IPS DF 19.7 (cell line): Measurements from ENCODE around the gene GAB2.
"Not testable (repeated sequence)": the region's sequence is repeated elsewhere in the genome, so short reads cannot be mapped to it uniquely, and the experiment has no call there.

Experiments used
- DNase-seq: peaks from one replicate; pipeline ENCODE4 v3.0.0-alpha.2; 2013; ENCODE audit warnings: low read depth, low spot score

The GAB2 gene

DNA sequence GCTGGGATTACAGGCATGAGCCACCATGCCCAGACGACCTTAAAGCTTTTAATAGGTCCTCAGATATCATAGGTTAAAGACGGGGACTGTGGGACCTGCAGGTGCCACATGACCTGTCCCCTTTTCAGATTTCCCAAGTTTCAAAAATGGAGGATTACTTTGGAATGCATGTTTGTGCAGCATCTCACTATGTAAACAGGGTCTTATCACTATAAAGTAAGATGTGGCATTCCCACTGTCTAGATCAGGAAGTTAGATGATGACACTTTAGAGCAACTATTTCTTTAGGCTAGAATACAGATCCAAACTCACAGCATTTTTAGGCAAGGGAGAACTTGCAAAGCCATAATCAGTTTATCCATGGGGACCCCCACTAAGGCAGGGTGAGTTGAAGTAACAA, 136.1 kb downstream of the GAB2 start:
- no peak for DNase-seq

DNA sequence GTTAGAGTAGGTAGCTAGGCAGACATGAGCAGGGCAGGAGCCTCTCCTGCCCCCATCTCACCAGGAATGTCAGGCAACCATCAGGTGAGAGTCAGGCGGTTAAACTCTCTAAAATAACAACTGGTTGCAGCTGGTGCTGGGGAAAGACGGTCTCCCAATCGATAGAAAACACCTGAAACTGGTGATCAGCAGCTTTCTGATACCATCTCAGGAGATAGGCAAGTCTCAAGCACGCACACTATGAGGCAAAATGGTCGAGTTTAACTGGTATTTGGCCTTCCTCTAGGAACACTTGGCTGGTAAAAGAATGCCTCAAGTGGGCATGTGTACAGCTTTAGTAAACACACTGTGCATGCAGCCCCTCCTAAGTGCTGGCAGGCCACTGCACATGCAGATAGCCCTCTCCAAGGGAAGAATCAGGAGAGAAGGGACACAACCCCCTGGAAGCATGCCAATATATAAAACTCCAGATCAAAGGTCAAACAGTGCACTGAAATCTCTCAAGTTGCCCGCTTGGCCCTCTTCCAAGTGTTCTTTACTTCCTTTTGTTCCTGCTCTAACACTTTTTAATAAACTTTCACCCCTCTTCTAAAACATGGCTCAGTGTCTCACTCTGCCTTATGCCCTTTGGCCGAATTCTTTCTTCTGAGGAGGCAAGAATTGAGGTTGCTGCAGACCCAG, 140.2 kb downstream of the GAB2 start:
- no peak for DNase-seq

DNA sequence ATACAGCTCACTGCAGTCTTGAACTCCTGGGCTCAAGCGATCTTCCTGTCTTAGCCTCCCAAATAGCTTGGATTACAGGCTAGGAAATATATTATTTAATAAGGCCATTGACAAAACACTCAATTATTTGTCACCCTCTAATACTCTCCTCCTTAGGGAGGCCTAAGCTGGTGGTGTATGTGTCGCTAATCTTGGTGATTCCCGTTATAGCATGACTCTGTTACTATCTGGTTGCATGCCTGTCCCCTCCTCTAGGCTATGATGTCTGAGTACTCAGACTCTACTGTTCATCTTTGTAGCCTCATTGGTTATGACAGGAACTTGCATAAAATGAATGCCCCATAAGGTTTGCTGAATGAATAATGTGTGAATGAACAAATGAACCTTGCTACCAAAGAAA, 141.3 kb downstream of the GAB2 start:
- DNase-seq, result no peak

DNA sequence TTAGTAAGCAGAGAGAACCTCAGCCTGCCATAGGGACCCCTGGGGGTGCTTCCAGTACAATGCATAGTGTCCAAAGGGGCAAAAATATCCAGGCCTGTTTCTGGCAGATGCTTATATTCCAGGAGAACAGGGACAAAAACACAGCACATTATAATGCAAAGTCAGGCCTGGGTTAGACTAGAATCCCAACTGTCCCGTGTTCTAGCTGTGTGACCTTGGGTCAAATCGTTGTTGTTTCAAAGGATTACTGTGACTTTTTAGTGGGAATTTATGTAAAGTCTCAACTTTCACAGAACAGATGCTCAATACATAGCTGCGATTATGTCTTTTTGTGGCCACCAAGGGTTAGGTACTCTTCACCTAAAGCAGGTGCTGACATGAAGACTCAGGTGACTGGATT, 142.9 kb downstream of the GAB2 start:
- no peak for DNase-seq

DNA sequence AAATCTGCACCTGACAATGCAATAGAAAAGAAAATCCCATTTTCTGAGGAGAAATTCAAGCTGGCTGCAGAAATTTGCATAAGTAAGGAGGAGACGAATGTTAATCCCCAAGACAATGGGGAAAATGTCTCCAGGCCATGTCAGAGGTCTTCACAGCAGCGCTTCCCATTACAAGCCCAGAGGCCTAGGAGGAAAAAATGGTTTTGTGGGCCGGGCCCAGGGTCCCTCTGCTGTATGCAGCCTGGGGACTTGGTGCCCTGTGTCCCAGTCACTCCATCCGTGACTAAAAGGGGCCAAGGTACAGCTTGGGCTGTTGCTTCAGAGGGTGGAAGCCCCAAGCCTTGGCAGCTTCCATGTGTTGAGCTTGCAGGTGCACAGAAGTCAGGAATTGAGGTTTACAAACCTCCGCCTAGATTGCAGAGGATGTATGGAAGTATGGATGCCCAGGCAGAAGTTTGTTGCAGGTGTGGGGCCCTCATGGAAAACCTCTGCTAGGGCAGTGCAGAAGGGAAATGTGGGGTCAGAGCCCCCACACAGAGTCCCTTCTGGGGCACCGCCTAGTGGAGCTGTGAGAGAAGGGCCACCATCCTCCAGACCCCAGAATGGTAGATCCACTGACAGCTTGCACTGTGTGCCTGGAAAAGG, 144.9 kb downstream of the GAB2 start:
- DNase-seq, result not testable (repeated sequence)

DNA sequence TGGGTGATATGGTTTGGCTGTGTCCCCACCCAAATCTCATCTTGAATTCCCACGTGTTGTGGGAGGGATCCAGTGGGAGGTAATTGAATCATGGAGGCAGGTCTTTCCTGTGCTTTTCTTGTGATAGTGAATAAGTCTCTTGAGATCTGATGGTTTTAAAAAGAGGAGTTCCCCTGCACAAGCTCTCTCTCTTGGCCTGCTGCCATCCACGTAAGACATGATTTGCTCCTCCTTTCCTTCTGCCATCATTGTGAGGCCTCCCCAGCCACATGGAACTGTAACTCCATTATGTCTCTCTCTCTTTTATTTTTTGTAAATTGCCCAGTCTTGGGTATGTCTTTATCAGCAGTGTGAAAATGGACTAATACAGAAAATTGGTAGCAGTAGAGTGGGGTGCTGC, 145.8 kb downstream of the GAB2 start:
- not testable (repeated sequence) for DNase-seq

DNA sequence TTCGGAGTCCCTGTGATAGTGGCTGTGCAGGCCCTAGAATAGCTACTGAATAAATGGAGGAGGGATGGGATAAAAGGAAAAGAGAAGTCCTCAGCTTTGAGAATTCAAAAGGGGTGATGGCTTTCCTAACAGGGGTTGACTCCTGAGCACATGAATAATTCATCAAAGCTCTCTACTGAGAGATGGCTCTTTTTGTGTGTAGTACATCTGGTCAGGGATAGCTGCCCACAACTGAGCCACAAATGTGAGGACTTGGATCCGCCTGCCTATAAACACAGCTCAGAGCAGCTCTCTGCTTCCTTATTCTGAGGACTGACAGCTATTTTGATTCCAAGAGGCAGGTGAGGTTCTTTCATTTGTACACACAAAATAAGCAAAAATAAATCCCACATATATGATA, 146.6 kb downstream of the GAB2 start:
- DNase-seq, result no peak

DNA sequence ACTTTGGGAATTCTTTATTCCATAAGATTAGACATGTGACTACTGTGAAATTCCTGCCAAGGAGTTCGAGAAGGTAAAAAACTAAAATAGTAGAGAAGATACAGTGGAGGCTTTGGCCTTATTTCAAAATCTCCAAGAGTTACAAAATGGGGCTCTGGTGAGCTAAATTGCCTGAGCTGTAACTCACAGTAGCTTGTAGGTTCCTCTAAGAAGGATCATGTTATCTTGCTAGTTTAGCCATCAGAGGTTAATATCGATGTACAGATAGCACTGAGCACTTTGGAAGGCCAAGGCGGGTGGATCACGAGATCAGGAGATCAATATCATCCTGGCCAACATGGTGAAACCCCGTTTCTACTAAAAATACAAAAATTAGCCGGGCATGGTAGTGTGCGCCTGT, 147.8 kb downstream of the GAB2 start:
- DNase-seq, result no peak

DNA sequence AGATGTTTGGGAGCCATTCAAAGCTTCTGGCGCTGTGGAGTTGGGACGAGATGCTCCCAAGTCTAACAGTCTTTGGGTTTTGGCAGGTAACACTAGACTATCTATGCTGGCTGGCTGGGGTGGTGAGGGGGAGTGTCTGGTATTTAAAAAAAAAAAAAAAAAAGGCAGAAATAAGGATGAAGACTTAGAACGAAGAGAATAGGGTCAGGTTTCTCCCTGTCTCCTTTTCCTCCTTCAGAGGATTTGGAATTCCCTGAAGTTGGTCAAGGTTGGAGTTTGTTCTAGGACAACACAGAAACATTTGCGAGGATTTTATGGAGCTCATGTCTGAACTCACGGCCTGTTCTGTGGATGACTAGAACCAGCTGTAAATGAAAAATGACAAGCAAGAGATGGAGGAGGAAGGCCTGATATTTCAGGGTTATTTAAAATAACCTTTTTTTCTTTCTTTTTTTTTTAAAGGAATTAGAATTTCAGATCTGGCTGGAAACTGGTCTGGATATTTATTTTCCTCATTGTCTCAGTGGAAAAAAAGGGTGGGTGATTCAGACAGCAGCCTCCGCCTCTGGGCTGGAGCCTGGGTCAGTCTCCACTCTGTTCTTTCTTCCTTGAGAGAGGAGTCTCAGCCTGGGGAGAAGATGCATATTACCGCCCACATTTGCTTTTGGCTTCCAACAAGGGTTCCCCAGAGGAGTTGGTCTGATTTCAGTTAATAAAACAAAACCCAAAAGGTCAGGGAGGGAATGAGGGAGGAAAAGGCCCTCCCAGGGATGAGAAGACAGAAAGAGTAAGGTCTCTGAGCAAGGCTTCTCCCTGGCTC, 148.8 kb downstream of the GAB2 start:
- DNase-seq, result no peak

DNA sequence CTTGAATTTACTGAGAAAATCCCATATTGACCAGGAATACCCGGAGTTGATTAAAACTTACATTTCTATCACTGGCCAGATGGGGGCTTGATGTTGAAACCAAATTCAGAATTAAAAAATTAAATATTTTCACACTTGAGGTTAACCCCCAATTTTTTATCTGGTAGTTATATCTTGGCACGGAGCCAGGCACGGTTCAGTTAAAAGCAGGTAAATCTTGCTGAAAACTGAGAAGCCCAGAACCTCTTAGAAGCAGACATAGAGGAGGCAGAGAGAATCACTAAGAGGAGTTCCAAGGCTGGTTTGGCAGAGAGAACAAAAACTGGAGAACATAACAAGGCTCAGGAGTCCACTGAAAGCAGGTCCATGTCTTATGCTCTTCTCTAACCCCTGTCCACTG, 151.2 kb downstream of the GAB2 start:
- DNase-seq, result no peak

DNA sequence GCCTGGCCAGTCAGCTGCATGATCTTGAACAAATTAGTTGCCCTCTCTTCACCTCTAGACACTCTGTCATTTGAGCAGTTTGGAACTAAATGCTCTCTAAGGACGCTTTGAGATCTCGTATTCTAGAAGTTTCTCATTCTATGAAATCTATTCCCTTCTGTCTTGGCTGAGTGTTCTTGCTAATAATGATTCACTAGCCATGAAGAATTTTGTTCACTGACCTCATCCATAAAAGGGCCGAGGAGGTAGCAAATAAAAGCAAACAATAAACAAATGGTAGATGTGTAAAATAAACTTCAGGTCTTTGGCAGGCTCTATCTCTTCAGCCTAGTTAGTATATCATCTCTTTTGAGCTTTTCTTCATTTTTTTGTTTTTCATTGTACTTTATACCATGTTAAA, 152.3 kb downstream of the GAB2 start:
- DNase-seq, result no peak

DNA sequence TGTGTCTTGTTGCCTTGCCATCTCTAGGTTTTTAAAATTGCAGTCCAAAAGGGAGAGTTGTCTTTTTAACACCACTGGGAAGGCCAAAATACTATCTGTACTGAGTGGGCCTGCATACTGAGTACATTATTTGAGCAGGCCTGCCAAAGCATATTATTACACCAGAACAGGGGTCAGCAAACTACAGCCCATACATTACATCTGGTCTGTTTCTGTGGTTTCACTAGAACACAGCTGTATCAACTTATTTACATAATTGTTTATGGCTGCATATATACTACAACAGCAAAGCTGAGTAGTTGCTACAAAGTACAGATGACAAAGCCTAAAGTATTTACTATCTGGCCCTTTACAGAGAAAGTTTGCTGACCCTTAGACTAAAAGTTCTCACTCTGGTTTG, 154.9 kb downstream of the GAB2 start:
- no peak for DNase-seq

DNA sequence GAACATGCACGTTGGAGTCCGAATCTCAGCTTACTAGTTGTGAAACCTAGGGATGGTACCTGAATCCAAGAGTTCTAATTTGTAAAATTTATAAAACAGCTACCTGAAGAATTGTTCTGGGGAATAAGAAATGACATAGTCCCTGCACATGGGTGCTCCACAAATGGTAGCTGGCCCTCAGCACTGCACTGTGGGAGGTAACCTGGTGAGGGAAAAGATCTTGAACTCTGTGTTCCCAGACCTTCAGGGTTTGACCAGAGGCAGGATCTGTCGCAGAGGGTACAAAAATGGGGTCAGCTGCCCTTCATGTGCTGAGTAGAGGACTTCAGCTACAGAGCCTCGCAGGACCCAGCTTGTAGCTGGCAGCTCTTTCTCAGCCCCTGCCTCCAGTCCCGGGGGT, 155.4 kb downstream of the GAB2 start:
- no peak for DNase-seq

DNA sequence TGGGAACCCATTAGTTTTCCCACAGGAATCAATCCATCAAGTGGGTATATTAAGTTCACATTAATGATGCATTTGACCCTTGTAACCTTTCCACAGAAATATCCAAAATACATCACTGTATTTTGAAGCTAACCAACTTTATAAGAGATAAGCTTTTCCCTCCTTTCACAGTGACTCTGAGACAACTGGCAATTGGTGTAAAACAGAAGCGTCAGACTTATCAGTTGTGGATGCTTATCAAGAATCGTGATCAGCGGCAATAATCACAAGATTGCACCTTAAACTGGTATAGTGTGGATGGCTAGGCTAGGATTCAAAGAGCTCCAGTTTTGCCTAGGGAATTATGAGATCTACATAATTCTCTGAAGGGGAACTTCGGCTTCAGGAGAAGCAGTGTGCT, 155.8 kb downstream of the GAB2 start:
- DNase-seq, result no peak

DNA sequence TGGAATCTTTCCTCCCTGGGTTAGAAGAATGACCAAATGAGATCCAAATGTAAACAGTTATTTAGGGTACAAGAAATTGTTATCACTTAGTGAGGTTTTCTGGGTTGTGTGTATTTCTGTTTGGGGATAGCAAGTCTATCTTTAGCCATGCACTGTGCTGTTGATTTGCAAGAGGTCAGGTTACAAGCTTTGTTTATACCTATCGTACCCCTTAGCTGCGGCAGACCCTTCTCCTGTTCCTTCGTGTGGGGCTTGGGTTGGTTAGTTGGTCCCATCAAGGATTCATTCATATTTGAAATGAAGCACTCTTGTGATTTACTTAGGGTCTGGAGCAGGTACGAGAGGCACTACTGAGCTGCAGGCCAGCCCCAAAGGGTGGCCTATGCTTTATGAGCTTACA, 156.3 kb downstream of the GAB2 start:
- no peak for DNase-seq

DNA sequence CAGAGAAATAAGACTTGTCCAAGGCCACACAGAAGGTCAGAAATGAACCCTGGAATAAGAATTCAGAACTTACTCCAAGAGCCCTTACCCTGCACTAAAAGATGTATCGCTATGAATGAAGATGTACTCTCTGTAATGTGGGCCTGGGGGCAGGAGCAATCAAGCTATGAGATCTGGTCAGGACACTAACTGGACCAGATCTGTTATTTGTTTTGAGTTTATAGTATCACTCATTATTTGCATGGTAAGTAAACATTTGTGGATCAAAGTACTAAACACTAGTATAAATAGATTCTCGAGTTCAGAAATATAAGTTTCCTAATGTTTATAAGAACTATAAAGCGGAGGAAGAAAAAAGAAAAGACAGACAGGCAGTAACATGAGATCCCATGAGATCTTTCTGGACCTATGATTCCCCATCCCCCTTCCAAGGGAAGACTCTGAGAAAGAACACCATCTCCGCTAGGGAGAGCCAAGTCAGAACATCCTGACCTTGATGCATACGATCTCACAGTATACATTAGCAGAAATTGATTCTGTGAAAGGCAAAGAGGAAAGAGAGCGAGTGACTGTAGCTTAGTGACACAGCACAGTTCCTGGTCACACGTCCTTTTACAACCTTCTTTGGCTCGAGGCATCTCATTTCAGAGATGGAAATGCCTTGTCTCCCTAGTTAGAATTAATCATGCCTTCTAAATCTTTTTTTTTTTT, 157.7 kb downstream of the GAB2 start:
- DNase-seq, result no peak

DNA sequence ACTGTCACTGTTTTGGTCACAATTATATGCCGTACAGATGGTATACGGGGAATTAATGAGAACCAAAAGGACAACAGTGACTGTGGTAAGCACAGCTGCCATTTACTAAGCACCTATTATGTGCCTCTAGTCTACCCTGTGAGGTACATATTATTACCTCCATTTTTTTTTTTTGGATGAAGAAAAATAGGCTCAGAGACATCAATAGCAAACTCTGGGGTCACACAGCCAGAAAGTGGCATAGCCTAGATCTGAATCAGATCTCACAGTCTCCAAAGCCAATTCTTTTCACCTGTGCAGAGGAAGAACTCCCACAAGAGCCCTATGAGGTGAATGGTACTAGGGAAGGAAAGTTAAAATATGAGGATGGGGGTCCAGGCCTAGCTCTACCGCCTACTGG, 160.0 kb downstream of the GAB2 start:
- DNase-seq, result no peak

DNA sequence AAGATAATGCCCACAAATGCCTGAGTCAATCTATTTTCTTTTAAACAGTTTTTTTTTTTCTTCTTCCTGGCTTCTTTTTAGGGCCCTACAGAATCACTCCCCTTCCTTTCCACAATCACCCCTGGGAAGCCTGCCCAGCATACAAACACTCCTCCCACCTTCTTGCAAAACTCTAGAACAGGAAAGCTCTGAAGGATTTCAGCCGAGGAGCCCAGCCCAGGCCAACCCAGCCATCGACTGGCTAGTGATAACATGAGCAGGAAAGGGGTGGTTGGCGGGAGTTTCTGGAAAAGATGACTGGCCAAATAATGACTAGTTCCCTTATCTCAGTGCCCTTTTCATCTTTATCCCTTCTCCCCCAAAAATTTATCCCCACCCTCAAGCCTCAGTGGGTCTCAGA, 160.7 kb downstream of the GAB2 start:
- DNase-seq, result no peak

DNA sequence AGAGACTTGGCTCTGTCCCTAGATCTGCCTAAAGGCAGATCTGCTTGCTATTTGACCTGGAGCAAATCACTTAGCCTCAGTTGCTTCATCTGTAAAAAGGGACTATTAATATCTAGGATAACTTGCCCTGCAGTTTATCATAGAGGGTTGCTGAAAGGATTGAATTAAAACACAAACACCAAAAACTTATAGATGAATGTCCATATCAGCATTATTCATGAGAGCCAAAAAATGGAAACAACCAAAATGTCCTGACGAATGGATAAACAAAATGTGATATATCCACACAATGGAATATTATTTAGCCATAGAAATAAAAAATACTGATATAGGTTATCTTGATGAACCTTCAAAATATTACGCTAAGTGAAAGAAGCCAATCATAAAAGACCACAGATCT, 161.7 kb downstream of the GAB2 start:
- no peak for DNase-seq

DNA sequence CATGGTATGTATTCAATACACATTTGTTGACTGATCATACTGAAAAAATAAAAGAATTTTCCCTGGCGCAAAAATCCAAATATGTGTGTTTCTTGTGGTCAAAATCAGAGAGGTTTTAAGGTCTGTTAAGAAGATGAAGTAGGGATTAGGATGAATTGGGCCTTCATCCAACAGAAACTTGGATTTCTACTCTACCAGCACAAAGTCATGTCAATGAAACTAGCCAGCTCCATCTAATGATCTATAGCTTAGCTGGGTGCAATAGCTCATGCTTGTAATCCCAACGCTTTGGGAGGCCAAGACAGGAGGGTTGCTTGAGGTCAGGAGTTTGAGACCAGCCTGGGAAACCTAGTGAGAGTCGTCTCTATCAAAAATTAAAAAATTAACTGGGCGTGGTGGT, 163.4 kb downstream of the GAB2 start:
- no peak for DNase-seq

DNA sequence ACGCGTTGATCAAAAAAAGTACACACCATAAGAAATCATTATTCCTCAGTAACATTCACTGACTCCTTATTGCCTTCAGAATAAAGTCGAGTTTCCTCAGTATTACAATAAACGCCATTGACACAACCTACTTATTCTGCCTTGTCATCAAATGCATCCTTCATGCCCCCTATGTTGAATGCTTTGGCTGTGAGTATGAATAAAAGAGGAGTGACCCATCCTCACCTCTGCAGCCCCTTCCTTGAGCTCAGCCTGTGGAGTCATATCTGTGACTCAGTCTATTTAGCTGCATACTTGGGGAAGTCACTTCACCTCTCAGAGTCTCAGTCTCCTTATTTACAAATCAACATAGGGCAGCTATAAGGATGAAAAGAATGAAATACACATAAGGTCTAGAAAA, 163.8 kb downstream of the GAB2 start:
- no peak for DNase-seq

DNA sequence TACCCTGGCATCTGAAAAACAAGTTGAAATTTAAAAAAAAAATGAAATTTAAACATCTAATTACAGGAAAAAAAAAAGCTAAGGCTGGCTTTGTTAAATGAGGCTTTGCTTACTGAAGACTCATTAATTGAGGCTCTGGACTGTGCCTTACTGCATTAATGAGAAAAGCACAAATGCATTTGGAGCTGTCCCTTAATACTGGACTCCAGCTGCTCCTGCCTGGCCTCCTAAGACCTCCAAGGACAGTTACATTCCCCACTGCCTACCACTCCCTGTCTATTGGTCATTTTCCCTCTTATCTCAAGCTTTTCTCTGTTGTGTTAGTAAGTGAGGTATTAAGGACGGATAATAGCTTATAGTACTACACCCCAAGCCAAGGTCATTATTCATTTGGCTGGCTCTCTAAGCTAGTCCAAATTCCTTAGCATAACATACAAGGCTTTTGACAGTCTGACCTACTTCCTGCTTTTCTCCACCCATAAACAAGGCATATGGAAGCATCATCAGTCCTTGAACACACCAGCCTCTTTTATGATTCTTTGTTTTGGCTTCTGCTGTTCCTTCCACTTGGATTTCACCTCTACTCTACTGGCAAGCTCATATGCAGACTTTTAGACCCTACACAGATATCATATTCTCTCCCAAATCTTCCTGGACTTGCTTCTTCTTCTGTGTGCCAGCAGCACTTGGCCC, 166.4 kb downstream of the GAB2 start:
- no peak for DNase-seq
